Stomach (tissue), 4 donors: ENCODE data around the gene TMEM213.

Source experiments
- EP300 ChIP-seq: sonication (generic); formaldehyde crosslinking; IDR thresholded peaks from one replicate; pipeline ENCODE4 v1.6.1; 2017; ENCODE audit warnings: antibody characterized with exemption
- POLR2A ChIP-seq, 4 donors: fragments of 450-650 bp; IDR thresholded peaks; one replicate each; pipeline ENCODE4 v1.6.1; 2016; ENCODE audit warnings: antibody characterized with exemption in 4 of 4, control low read depth in 2 of 4, mild to moderate bottlenecking in 1 of 4, moderate library complexity in 1 of 4
- POLR2AphosphoS5 ChIP-seq, 3 donors: sonication (generic); formaldehyde crosslinking; IDR thresholded peaks; one replicate each; pipeline ENCODE4 v1.6.1; 2016; ENCODE audit warnings: antibody characterized with exemption in 3 of 3
- TF ChIP-seq, protein P1 (sequence below), 7 experiments: fragments of 450-650 bp in 4 of 7; fragments of 200-600 bp in 3 of 7; sonication (generic) in 3 of 7; IDR thresholded peaks; one replicate each; pipeline ENCODE4 v1.5.1; 2016 to 2019; ENCODE audit warnings: antibody characterized with exemption in 7 of 7, control low read depth in 2 of 7, mild to moderate bottlenecking in 1 of 7

DNA sequence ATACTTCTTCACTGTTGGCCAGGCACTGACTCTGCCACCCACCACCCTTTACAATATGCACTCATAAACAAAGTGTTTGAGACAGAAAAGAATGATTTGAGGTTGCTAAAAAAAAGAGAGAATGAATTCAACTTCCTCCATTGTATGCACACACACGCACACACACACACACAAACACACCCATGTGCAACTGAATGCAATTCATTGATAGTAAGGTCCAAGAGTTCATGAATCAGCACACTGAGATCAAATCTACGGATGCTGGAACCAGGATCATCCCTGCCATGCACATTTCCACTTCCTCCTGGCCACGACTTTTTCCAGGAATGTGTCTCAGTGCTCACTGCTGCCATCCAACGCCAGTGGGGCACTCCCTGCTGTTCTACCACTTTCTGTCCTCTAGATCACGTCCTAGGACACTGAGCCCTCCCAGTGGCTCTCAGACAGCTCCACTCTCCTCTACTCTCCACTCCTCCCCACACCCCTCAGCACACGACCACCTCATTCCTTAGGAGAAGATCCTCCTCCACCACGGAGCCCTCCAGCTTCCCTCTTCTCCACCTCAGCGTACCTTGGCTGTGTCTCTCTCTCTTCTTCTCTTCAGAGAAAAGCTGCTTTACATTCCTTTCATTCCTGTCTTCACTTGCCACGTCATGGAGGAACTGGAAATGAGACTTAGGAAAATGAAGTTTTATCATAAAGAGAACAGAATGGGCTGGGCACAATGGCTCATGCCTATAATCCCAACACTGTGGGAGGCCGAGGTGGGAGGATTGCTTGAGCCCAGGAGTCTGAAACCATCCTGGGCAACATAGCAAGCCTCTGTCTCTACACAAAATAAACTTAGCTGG, 12.0 kb upstream of the TMEM213 start:
- TF ChIP-seq, protein P1, sequence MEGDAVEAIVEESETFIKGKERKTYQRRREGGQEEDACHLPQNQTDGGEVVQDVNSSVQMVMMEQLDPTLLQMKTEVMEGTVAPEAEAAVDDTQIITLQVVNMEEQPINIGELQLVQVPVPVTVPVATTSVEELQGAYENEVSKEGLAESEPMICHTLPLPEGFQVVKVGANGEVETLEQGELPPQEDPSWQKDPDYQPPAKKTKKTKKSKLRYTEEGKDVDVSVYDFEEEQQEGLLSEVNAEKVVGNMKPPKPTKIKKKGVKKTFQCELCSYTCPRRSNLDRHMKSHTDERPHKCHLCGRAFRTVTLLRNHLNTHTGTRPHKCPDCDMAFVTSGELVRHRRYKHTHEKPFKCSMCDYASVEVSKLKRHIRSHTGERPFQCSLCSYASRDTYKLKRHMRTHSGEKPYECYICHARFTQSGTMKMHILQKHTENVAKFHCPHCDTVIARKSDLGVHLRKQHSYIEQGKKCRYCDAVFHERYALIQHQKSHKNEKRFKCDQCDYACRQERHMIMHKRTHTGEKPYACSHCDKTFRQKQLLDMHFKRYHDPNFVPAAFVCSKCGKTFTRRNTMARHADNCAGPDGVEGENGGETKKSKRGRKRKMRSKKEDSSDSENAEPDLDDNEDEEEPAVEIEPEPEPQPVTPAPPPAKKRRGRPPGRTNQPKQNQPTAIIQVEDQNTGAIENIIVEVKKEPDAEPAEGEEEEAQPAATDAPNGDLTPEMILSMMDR (IDR thresholded peaks at IDR 0.05), result no peak
- TF ChIP-seq POLR2A (IDR thresholded peaks at IDR 0.05) (no peak), POLR2AphosphoS5 (IDR thresholded peaks at IDR 0.05) (no peak), EP300 (no peak)
